ENCODE measurements around the gene RIBC2.
"Not testable (repeated sequence)": the region's sequence is repeated elsewhere in the genome, so short reads cannot be mapped to it uniquely, and the experiment has no call there.

Gene RIBC2

GRCh38 chr22:45459235-45459634 is 45.7 kb downstream of the RIBC2 start:
- no peaks in the 10 kb centered on the region for H3K27me3 ChIP-seq (ENCODE audit: insufficient read depth, low read depth, severe bottlenecking)
- TF ChIP-seq CTCF (IDR thresholded peaks at IDR 0.05; ENCODE audit: low read depth, low read length): no peak

GRCh38 chr22:45460288-45461109 is 47.0 kb downstream of the RIBC2 start:
- TF ChIP-seq CTCF (IDR thresholded peaks at IDR 0.05; ENCODE audit: low read depth, low read length): no peak
- Histone ChIP-seq H3K36me3 (no peaks in the 10 kb centered on the region), H3K4me3 (ENCODE audit: low read depth, low read length) (no peak overlapping the region), H3K9me3 (ENCODE audit: severe bottlenecking) (no peaks in the 10 kb centered on the region), H3K27ac (no peak overlapping the region), H3K27me3 (ENCODE audit: insufficient read depth, low read depth, severe bottlenecking) (no peaks in the 10 kb centered on the region)
- no peak for DNase-seq

More at GRCh38 chr22:45459235-45459634, 45.7 kb downstream of the RIBC2 start:
- H3K4me3 ChIP-seq (ENCODE audit: low read depth, low read length): no peak overlapping the region
- H3K9me3 ChIP-seq (ENCODE audit: severe bottlenecking): no peaks in the 10 kb centered on the region
- no peak overlapping the region for H3K27ac ChIP-seq
- DNase-seq: no peak
- no peaks in the 10 kb centered on the region for H3K36me3 ChIP-seq

GRCh38 chr22:45462034-45462655 is 48.7 kb downstream of the RIBC2 start:
- TF ChIP-seq CTCF (IDR thresholded peaks at IDR 0.05; ENCODE audit: low read depth, low read length): peak; percentile 68
- Histone ChIP-seq H3K27ac (no peak overlapping the region), H3K4me3 (ENCODE audit: low read depth, low read length) (no peak overlapping the region), H3K36me3 (no peaks in the 10 kb centered on the region), H3K9me3 (ENCODE audit: severe bottlenecking) (no peaks in the 10 kb centered on the region), H3K27me3 (ENCODE audit: insufficient read depth, low read depth, severe bottlenecking) (no peaks in the 10 kb centered on the region)
- DNase-seq: peak; percentile 31

- not testable (repeated sequence) for H3K9me3 ChIP-seq (ENCODE audit: severe bottlenecking); H3K36me3 ChIP-seq; H3K27me3 ChIP-seq (ENCODE audit: insufficient read depth, low read depth, severe bottlenecking); DNase-seq; H3K27ac ChIP-seq; H3K4me3 ChIP-seq (ENCODE audit: low read depth, low read length)
These were observed 50.2 kb downstream of the RIBC2 start for GRCh38 chr22:45463691-45464090.

- no peak overlapping the region for H3K27ac ChIP-seq
- TF ChIP-seq CTCF (IDR thresholded peaks at IDR 0.05; ENCODE audit: low read depth, low read length): no peak
- H3K36me3 ChIP-seq: no peaks in the 10 kb centered on the region
- no peak for DNase-seq
- no peak overlapping the region for H3K4me3 ChIP-seq (ENCODE audit: low read depth, low read length)
- peaks cover 3% of the 10 kb centered on the region for H3K9me3 ChIP-seq (ENCODE audit: severe bottlenecking)
- no peaks in the 10 kb centered on the region for H3K27me3 ChIP-seq (ENCODE audit: insufficient read depth, low read depth, severe bottlenecking)
These were observed 52.1 kb downstream of the RIBC2 start for GRCh38 chr22:45465633-45466032.

GRCh38 chr22:45468872-45469271 is 55.4 kb downstream of the RIBC2 start:
- no peak for DNase-seq
- H3K27me3 ChIP-seq (ENCODE audit: insufficient read depth, low read depth, severe bottlenecking): no peaks in the 10 kb centered on the region
- H3K9me3 ChIP-seq (ENCODE audit: severe bottlenecking): peaks cover 3% of the 10 kb centered on the region
- TF ChIP-seq CTCF (IDR thresholded peaks at IDR 0.05; ENCODE audit: low read depth, low read length): no peak
- no peak overlapping the region for H3K27ac ChIP-seq
- H3K4me3 ChIP-seq (ENCODE audit: low read depth, low read length): no peak overlapping the region
- H3K36me3 ChIP-seq: no peaks in the 10 kb centered on the region
